Ovary (tissue), 3 donors: ENCODE data around the gene ST3GAL5.

Experiments used
- CTCF ChIP-seq, 3 donors: fragments of 450-650 bp in 2 of 3; fragments of 200-600 bp in 1 of 3; IDR thresholded peaks; one replicate each; pipeline versions ENCODE4 v1.5.1 to v1.8.0; 2016 to 2022; ENCODE audit warnings: antibody characterized with exemption in 3 of 3, mild to moderate bottlenecking in 1 of 3
- EP300 ChIP-seq: sonication (generic); formaldehyde crosslinking; IDR thresholded peaks from one replicate; pipeline ENCODE4 v1.6.1; 2017; ENCODE audit warnings: antibody characterized with exemption
- POLR2A ChIP-seq: fragments of 450-650 bp; IDR thresholded peaks from one replicate; pipeline ENCODE4 v1.6.1; 2017; ENCODE audit warnings: antibody characterized with exemption, mild to moderate bottlenecking, moderate library complexity
- donor health status: DM: no; HTN: no; CAD: no.

GRCh38 chr2:85806358-85807118 is 82.3 kb downstream of the ST3GAL5 start:
- TF ChIP-seq POLR2A, result no peak
- TF ChIP-seq EP300, result no peak
- no peak for TF ChIP-seq CTCF (IDR thresholded peaks at IDR 0.05)
